ENCODE measurements around the gene MYBBP1A.

- TF ChIP-seq CTCF (IDR thresholded peaks at IDR 0.05) (no peak), POLR2A (IDR thresholded peaks at IDR 0.05) (no peak)
Observed at GRCh38 chr17:4597975-4598374, 42.8 kb upstream of the MYBBP1A start.
